Tibial artery (tissue), 4 donors: ENCODE data around the gene GLP2R.
A peak's percentile ranks its signal among the peaks of the same experiment; 100 is the strongest.

Source experiments
- DNase-seq, 2 donors: peaks; one replicate each; pipeline ENCODE4 v3.0.0-alpha.2; 2019
- H3K27ac ChIP-seq, 2 donors: fragments of 200-600 bp; sonication (generic) in 1 of 2; 1 replicate in 1 of 2; 2 replicates in 1 of 2; pipeline ENCODE4 v1.5.1; 2018 to 2019; ENCODE audit warnings: mild to moderate bottlenecking in 1 of 2
- H3K27me3 ChIP-seq, 2 donors: fragments of 200-600 bp; sonication (generic) in 1 of 2; one replicate each; pipeline versions ENCODE4 v1.5.1 to v1.6.0; 2016 to 2019
- H3K36me3 ChIP-seq, 3 donors: fragments of 200-600 bp; sonication (generic) in 2 of 3; one replicate each; pipeline ENCODE4 v1.5.1; 2016 to 2019; ENCODE audit warnings: mild to moderate bottlenecking in 2 of 3
- H3K4me1 ChIP-seq, 4 donors: fragments of 200-600 bp; sonication (generic) in 2 of 4; 1 replicate in 3 of 4; 2 replicates in 1 of 4; pipeline ENCODE4 v1.5.1; 2016 to 2019
- H3K4me3 ChIP-seq, 2 donors: fragments of 200-600 bp; sonication (generic) in 1 of 2; 1 replicate in 1 of 2; 2 replicates in 1 of 2; pipeline ENCODE4 v1.5.1; 2018 to 2019; ENCODE audit warnings: mild to moderate bottlenecking in 2 of 2
- H3K9me3 ChIP-seq, 3 donors: fragments of 200-600 bp; sonication (generic) in 1 of 3; one replicate each; pipeline ENCODE4 v1.5.1; 2016 to 2019
- intact Hi-C: fragments of 100-400 bp; cut with DNase I; formaldehyde crosslinking; loops from one replicate; pipeline ENCODE4 v1.15.0; 2023; ENCODE audit warnings: low total_unique reads
- TF ChIP-seq, protein P1 (sequence below), 2 experiments: fragments of 200-600 bp in 1 of 2; fragments of 450-650 bp in 1 of 2; IDR thresholded peaks; one replicate each; pipeline ENCODE4 v1.5.1; 2017 to 2019; ENCODE audit warnings: antibody characterized with exemption in 2 of 2, mild to moderate bottlenecking in 1 of 2, moderate library complexity in 1 of 2

The GLP2R gene

DNA sequence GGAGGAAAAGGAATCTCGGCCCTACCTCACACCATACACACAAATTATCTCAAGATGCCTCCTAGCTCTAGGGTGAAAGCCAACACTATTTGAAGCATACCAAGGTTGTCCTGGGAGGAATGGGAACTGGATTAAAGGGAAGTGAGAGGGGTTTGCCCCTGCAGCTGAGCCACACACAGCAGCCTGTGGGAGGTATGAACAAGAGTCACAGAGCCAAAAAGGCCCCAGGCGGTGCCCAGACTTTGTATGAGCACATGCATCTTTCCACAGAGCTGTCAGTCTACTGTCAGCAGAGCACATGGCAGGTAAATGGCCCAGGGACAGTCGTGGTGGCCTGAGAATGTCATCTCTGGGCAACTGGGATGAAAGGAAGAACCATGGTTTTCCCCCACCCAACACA is 110.4 kb downstream of the GLP2R start:
- Histone ChIP-seq H3K9me3 (peaks cover 0 to 12% (median 9%) of the 10 kb centered on the region in 3 donors), H3K4me1 (peaks cover 0 to 13% (median 5%) of the 10 kb centered on the region in 4 donors), H3K27me3 (peaks cover 0 to 9% of the 10 kb centered on the region in 2 donors), H3K4me3 (no peak overlapping the region), H3K27ac (no peak overlapping the region), H3K36me3 (peaks cover 0 to 14% (median 0%) of the 10 kb centered on the region in 3 donors)
- TF ChIP-seq, protein P1, sequence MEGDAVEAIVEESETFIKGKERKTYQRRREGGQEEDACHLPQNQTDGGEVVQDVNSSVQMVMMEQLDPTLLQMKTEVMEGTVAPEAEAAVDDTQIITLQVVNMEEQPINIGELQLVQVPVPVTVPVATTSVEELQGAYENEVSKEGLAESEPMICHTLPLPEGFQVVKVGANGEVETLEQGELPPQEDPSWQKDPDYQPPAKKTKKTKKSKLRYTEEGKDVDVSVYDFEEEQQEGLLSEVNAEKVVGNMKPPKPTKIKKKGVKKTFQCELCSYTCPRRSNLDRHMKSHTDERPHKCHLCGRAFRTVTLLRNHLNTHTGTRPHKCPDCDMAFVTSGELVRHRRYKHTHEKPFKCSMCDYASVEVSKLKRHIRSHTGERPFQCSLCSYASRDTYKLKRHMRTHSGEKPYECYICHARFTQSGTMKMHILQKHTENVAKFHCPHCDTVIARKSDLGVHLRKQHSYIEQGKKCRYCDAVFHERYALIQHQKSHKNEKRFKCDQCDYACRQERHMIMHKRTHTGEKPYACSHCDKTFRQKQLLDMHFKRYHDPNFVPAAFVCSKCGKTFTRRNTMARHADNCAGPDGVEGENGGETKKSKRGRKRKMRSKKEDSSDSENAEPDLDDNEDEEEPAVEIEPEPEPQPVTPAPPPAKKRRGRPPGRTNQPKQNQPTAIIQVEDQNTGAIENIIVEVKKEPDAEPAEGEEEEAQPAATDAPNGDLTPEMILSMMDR (IDR thresholded peaks at IDR 0.05), result no peak
- intact Hi-C loops, result no loop called here
- DNase-seq, result no peak

DNA sequence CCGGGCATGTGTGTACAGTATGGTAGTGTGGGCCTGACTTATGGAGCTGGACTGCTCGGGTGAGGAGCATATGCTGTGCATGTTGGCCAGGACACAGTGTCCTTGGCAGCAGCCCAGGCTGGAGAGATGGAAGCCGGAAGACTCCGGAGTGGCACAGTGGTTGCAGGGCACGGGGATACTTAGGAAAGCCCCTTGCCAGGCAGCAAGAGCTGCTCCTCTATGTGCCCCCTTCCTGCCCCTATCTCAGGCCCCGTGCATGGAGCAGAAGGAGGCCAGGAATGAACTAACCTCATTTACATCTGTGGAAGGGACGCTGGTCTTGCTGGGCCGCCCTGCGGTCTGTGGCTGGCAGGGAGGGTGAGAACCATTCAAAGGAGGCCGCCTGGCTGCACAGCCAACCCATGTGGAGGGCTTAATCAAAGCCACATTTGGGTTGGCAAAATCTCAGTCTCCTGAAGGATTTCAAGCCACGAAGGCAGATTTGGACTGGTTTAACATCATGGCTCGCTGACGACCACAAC is 111.6 kb downstream of the GLP2R start:
- Histone ChIP-seq H3K4me1 (peaks cover 0 to 13% (median 5%) of the 10 kb centered on the region in 4 donors), H3K36me3 (peaks cover 0 to 14% (median 0%) of the 10 kb centered on the region in 3 donors), H3K27ac (peak overlapping the region in 1 of 2 donors; percentile 39), H3K9me3 (peaks cover 0 to 12% (median 9%) of the 10 kb centered on the region in 3 donors), H3K27me3 (peaks cover 0 to 2% of the 10 kb centered on the region in 2 donors), H3K4me3 (no peak overlapping the region)
- intact Hi-C loops, result no loop called here
- TF ChIP-seq, protein P1 (IDR thresholded peaks at IDR 0.05), result no peak
- peak; percentile 46 to 80 for DNase-seq

DNA sequence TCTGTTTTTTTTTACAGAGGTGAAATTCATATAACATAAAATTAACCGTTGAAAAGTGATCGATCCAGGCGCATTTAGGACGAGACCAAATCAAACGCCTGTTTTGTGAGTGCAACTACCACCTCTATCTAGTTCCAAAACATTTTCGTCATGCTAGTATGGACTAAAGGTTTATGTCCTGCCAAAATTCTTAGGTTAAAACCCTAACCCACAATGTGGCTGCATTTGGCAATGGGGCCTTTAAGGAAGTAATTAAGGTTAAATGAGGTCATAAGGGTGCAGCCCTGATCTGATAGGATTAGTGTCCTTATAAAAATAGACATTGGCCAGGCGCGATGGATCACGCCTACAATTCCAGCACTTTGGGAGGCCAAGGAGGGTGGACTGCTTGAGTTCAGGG is 112.2 kb downstream of the GLP2R start:
- DNase-seq, result no peak
- TF ChIP-seq, protein P1 (IDR thresholded peaks at IDR 0.05), result no peak
- H3K36me3 ChIP-seq, result peaks cover 0 to 14% (median 0%) of the 10 kb centered on the region in 3 donors

DNA sequence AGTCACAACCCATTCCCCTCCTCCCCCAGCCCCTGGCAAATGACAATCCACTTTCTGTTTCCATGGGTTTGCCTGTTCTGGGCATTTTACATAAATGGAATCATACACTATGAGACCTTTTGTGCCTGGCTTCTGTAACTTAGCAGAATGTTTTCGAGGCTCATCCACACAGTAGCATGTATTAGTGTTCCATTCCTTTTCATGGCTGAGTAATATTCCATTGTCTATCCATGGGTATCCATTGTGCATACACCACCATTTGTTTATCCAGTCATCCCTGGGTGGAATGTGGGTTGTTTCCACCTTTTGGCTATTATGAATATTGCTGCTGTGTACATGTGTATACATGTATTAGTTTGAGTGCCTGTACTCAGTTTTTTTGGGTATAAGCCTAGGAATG is 113.0 kb downstream of the GLP2R start:
- peaks cover 0 to 14% (median 0%) of the 10 kb centered on the region in 3 donors for H3K36me3 ChIP-seq
- H3K27me3 ChIP-seq, result no peaks in the 10 kb centered on the region
- peaks cover 0 to 12% (median 9%) of the 10 kb centered on the region in 3 donors for H3K9me3 ChIP-seq
- TF ChIP-seq, protein P1 (IDR thresholded peaks at IDR 0.05), result no peak
- no peak overlapping the region for H3K4me3 ChIP-seq
- H3K4me1 ChIP-seq, result peaks cover 0 to 13% (median 5%) of the 10 kb centered on the region in 4 donors
- H3K27ac ChIP-seq, result no peak overlapping the region
- DNase-seq, result no peak
- intact Hi-C loops, result no loop called here

More for the DNA sequence above, 112.2 kb downstream of the GLP2R start:
- no peaks in the 10 kb centered on the region for H3K27me3 ChIP-seq
- peaks cover 0 to 12% (median 9%) of the 10 kb centered on the region in 3 donors for H3K9me3 ChIP-seq
- H3K4me1 ChIP-seq, result peaks cover 0 to 13% (median 5%) of the 10 kb centered on the region in 4 donors
- no peak overlapping the region for H3K4me3 ChIP-seq
- intact Hi-C loops, result no loop called here
- peak overlapping the region in 1 of 2 donors; percentile 39 for H3K27ac ChIP-seq

DNA sequence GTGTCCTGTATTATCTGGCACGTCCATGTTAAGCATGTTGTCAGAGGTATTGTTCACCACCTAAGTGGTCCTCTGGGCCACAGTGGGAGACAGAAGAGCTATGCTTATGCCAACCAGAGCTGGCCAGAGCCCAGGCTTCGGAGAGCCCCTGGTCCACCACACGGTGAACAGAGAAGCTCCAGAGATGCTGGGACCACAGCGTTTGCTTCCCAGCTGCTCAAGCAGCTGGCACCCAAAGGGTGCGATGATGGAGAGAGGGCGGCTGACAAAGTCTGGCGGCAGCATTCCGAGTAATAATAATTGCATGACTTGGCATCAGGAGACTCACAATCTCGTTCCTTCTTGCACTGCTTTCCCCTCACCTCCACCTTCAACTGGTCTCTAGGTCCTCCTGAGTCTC is 115.1 kb downstream of the GLP2R start:
- peaks cover 0 to 14% (median 0%) of the 10 kb centered on the region in 3 donors for H3K36me3 ChIP-seq
- no peak for DNase-seq
- intact Hi-C loops, result no loop called here

More for the DNA sequence above, 115.1 kb downstream of the GLP2R start:
- peaks cover 0 to 13% (median 5%) of the 10 kb centered on the region in 4 donors for H3K4me1 ChIP-seq
- no peaks in the 10 kb centered on the region for H3K27me3 ChIP-seq
- TF ChIP-seq, protein P1 (IDR thresholded peaks at IDR 0.05), result no peak
- no peak overlapping the region for H3K27ac ChIP-seq
- H3K4me3 ChIP-seq, result no peak overlapping the region
- H3K9me3 ChIP-seq, result peaks cover 0 to 12% (median 9%) of the 10 kb centered on the region in 3 donors
